GM04503 (cell line): ENCODE data around the gene GTF2F2.
"Not testable (repeated sequence)": the region's sequence is repeated elsewhere in the genome, so short reads cannot be mapped to it uniquely, and the experiment has no call there.

Experiments used
- DNase-seq: peaks from one replicate; pipeline ENCODE4 v3.0.0-alpha.2; 2012; ENCODE audit warnings: low read depth

The GTF2F2 gene

DNA sequence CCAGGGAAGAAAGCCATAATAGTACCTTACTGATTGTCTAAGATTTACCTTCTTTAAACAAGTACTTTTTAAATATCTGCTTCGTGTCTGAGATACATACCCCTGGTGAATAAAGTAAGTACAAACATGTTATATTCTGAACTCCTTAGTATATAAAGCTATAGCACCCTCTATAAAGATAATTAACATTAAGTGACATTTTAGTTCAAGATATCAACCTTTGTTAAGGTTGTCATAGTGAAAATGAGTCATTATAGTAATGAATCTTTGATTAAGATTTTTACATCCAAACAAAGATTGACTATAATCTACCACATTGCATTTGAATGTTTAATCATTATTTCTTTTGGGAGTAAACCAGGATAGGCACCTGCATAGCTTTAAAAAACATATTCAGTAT is 135.9 kb downstream of the GTF2F2 start:
- no peak for DNase-seq

- DNase-seq: no peak
Measured at GRCh38 chr13:45257638-45258333, 137.5 kb downstream of the GTF2F2 start.

GRCh38 chr13:45258334-45258675 is 138.0 kb downstream of the GTF2F2 start:
- DNase-seq: no peak

DNA sequence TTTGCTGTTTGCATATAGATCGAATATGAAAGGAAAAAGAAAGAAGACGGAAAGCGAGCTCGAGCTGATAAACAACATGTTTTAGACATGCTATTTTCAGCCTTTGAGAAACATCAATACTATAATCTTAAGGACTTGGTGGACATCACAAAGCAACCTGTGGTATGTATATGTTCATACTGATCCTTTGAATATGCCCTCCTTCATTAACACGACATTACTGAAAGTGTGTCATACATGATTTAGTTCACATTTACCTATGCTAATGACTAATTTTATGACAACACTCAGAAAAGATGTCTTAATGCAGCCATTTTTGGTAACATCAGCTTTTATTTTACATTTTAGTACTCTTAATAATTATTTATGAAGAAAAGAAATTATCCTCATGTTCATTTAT is 146.9 kb downstream of the GTF2F2 start:
- DNase-seq: no peak

GRCh38 chr13:45269204-45269603 is 148.9 kb downstream of the GTF2F2 start:
- no peak for DNase-seq

DNA sequence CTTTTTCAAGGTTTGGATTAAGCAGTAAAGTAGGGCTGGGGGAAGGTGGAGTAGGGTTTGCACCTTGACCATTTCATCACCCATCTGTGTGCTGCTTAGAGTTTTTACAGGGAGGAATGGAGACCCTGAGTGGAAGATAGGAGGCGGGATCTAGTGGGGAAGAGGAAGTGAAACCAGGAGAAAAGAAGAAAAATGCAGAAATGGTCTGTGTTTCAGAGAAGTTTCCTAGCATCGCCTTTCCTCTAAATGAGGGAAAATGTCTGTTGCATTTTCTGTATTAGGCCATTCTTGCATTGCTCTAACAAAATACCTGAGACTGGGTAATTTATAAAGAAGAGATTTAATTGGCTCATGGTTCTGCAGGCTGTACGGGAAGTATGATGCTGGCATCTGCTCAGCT is 156.6 kb downstream of the GTF2F2 start:
- DNase-seq: no peak

- no peak for DNase-seq
Measured at GRCh38 chr13:45278096-45278645, 157.9 kb downstream of the GTF2F2 start.

DNA sequence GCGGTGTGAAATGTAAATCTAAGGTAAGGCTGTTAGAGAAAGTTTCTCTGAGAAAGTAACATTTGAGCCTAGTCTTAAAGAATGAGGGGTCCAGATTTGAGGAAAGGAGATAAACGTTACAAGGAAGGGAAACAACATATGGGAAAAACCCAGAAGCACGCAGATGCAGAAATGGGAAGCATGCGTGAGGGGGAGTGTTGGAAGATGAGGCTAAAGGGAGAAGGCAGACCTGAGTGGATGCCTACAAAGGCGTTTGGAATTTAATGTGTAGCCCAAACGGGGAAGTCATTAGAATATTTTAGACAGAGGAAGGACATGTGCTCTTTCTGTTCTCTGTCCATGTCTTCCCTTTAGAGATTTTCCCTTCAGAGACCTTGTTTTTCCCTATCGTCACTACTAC is 159.7 kb downstream of the GTF2F2 start:
- DNase-seq: no peak

GRCh38 chr13:45280751-45281634 is 160.7 kb downstream of the GTF2F2 start:
- peak; percentile 31 for DNase-seq

DNA sequence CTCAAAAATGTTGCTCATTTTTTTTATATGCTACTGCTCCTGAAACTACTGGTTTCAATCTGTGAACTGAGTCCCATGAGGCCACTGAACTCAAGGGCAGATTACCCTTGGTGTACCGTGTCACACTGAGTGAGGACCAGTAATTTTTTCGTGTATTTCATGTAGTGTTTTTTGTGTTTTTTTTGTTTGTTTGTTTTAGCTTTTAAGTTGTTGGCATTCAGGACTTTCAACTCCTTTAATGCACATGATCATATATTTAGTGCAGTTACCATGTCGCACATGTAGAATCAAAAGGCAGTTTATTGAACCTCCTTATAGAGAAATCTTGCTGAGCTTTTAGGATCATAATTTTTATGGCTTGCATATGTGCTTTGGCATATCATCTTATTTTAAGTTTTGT is 162.7 kb downstream of the GTF2F2 start:
- no peak for DNase-seq

DNA sequence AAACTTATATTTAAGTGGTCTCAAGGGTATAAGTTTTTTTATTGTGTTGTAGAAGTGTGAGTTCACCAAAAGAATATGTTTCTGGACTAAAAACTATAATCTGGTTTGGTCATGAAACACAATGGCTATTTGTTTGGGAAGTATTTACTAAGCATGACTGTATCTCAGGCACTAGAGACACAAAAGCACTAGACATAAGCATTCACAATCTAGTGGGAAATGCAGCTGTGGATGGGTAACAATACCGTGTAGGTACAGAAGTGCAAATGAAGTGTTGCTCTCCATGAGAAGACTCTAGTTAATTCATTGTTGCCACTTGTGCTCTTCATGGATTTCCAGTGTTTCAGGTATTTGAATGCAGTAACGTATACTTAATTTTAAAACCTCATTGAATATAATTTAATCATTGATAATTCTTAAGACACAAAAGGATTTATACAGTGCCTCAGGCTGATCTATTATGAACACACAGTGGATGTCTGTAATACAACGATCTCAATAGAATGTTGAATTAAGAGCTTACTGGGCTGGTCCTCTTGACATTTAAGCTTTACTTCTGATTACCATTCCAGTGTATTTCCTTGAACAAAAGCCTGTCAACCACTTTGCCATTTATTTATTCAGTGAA is 169.7 kb downstream of the GTF2F2 start:
- DNase-seq: no peak

DNA sequence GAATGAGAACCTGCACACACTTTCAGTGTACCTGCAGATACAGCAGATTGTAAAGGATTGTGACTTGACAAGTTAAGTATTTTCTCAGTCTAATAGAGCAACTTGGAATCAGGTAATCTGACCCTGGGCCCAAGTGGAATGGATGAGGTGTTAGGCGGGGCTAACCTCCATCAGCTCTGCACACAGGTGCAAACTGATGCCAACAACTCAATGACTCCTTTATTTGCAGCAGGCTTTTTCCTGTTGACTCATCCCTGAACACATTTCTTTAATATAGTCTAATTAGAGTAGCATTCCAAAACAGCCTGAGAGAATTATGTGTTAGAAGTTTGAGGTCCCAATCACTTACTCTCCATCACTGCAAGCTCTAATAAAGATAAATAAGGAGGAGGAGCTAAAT is 171.9 kb downstream of the GTF2F2 start:
- DNase-seq: no peak

DNA sequence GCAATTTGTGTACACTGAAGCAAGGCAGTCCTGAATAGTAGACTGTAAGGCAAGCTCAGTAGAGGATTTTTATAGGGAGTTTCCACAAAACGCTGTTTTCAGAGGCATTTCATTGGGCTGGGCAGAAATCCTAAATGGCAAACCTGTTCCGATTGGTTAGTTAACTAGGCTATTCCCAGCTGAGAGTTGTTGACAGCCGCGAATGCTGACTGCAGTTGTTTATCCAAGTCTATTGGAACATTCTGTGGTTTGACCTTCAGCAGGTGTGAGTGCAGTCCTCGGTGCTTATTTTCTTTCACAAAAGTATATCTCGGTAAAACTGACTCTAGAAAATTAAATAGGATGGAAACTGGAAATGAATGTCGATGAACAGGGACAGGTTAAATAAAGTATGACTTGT is 175.2 kb downstream of the GTF2F2 start:
- no peak for DNase-seq

GRCh38 chr13:45296259-45296658 is 175.9 kb downstream of the GTF2F2 start:
- DNase-seq: no peak

- no peak for DNase-seq
Measured at GRCh38 chr13:45297456-45298205, 177.3 kb downstream of the GTF2F2 start.

GRCh38 chr13:45298206-45298505 is 177.8 kb downstream of the GTF2F2 start:
- DNase-seq: no peak

GRCh38 chr13:45298550-45298949 is 178.2 kb downstream of the GTF2F2 start:
- not testable (repeated sequence) for DNase-seq

DNA sequence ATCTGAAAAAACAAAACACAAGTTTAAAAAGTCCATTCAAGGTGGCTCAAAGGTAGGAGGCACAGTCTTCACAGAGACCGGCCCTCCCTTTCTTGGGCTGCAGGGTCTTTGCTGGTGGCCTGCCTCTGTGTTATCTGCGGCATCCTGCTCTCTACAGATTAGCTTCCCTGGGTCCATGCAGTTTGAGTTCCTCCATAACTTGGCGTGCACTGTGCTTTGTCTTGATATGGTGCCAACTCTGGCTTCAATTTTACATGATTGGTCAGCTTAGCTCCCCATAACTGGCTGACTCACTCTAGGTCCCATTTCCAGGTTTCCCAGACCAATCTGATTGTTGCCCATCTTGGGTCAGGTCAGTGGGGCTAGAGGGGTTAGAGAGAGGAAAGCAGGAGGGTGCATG is 178.9 kb downstream of the GTF2F2 start:
- no peak for DNase-seq

DNA sequence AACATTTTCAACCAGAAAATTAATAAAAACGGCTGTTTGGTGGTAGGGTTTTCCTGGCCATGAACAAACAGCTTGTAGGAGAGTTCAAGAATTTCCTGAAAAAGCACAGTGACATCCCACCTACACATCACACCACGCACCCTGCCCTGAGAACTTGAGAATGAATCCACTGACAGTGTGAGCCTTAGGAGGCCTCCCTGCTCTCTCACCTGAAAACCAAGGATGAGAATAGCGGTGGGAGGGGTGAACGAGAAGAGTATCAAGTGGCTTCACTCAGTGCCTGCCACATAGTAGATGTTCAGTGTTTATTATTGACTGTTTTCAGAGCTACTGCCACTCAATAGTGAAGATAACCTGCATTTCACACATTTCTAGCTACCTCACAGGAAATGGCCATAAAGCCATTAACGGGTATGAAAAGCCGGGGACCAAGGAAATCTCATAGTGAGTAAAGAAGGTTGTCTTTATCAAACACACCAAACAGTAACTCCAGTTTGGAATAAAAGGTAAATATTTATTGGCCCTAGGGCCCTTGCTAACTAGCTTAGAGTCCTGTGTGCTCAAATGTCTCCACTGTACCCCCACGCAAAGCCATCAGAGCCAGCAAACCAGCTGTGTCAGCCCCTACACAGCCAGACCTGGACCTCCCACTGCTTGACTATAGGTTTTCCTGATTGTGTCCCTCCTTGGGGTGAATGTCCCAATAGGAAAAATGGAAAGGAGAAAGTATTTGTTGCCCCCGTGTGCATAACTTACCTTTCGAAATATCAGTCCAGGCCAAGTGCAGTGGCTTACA is 180.1 kb downstream of the GTF2F2 start:
- no peak for DNase-seq

DNA sequence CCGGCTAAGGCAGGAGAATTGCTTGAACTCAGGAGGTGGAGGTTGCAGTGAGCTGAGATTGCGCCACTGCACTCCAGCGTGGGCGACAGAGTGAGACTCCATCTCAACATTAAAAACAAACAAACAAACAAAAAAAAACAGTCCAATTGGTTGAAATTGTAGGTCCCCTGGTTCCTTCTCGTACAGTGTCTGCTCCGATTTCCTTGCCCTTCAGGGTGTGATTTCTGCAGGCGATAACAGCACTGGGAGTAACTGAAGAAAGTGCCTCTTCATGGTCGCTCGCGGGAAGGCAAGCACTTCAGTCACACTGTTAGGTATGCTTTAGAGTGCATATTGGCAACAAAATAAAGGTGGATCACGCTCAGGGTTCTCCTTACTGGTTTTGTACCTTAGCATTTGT is 181.0 kb downstream of the GTF2F2 start:
- DNase-seq: no peak

GRCh38 chr13:45302507-45302906 is 182.2 kb downstream of the GTF2F2 start:
- DNase-seq: no peak

- DNase-seq: no peak
Measured at GRCh38 chr13:45303026-45303425, 182.7 kb downstream of the GTF2F2 start.
